Skin epidermis (tissue), 12 donors: ENCODE measurements around the gene NEURL1B.
"Not testable (repeated sequence)": the region's sequence is repeated elsewhere in the genome, so short reads cannot be mapped to it uniquely, and the experiment has no call there.

Experiments
- H3K27ac ChIP-seq, 21 experiments: fragments of 200-600 bp; sonication (generic) in 11 of 21; one replicate each; pipeline ENCODE4 v1.5.0; 2020; ENCODE audit warnings: mild to moderate bottlenecking in 3 of 21, inconsistent platforms in 2 of 21, moderate library complexity in 2 of 21
- H3K4me3 ChIP-seq, 7 experiments: fragments of 200-600 bp; sonication (generic) in 2 of 7; one replicate each; pipeline ENCODE4 v1.5.0; 2020; ENCODE audit warnings: inconsistent platforms in 2 of 7, mild to moderate bottlenecking in 2 of 7, moderate library complexity in 1 of 7

Gene NEURL1B

DNA sequence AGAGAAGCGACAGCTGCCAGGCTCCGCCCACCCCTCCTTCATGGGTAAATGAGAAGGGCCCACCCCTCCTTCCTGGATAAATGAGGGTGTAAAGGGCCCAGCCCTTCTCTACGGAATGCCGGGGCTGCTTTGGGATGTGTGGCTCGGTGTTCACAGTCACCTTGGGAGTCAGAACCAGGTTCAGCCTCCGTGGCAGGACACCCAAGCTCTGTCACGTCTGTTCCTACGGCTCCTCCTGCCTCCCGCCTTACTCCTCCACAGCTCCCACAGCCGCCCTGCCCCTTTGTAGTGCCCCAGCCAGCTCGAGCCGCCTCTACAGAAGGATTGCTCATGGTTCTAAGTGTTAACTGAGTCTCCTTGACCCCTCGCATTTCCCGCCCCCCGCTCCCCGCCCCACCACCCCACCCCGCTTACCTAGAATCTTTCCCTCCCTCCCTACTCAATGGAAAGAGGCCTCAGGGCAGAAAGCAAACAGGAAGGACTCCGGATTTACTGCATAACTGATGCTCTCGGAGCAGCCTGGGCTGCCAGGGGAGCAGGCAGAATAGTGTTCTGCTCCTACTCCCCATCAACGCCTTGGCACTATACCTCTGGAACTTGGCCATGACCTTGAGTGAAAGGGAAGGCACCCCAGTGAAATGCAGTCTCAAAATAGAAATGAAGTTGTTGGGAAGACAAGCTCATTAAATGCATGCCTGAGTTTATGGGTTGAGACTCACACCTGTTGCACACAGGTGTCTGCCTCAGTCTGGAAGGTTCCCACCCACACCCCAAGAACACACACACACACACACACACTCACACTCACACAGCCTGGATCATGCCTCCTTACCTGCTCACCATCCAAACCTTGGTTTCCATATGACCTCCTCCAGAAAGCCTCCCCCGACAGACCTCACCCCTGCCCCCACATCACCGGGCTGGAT is 59.6 kb downstream of the NEURL1B start:
- H3K4me3 ChIP-seq: no peak overlapping the region
- peak overlapping the region in 5 of 21 experiments; percentile 2 to 65 (median 43) for H3K27ac ChIP-seq

DNA sequence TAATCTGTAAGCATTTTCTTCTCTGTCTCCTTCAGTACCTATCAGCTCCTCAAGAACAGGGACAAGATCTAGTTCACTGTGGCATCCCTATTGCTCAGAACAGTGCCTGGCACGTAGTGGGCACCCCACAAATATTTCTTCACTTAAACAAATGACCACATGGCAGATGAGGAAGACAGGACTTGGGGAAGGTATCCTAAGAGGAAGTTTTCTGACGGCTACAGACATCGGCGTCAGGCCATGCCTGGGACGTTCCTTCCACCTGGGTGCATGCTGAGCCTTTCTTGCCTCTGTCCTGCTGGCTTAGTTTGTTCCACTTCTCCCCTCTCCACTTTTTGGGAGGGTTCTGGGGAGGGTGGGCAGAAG is 60.2 kb downstream of the NEURL1B start:
- H3K27ac ChIP-seq: no peak overlapping the region
- no peak overlapping the region for H3K4me3 ChIP-seq

GRCh38 chr5:172703952-172704351 is 62.9 kb downstream of the NEURL1B start:
- Histone ChIP-seq H3K27ac (no peak overlapping the region), H3K4me3 (no peak overlapping the region)

DNA sequence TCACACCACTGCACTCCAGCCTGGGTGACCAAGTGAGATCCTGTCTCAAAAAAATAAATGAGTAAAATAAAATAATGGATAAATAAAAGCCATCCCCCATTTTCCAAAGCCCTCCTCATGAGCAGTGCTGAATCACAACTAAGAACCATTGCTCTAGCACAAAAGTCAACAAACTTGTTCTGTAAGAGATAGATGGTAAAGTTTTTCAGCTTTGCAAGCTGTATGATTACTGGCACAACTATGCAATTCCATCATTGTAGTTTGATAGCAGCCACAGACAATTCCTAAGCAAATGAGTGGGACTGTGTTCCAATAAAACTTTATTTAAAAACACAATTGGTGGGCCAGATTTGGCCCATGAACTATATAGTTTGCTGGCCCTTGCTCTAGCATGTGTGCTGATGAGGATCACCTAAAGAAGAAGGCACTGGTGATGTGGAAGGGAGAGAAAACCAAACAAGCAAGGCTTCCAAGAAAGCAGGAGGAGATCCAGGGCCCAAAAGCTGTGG is 64.6 kb downstream of the NEURL1B start:
- Histone ChIP-seq H3K4me3 (no peak overlapping the region), H3K27ac (no peak overlapping the region)

DNA sequence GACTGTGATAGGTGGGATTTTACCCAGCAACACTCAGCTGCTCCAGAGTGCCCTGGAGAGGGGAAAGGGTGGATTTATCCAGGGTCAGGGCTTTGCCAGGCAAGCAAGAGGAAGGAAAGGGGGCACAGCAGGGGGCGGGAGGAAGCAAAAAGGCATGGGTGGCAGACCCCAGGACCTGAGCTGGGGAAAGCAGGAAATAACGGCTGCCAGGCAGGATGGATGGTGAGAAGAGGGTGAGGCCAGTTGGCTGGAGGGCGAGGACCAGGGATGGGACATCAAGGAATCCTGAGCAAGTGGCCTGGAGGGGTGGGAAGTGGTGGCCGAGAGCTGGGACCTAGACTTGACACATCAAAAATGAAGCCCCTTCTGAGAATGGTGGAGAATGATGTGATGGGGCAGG is 65.7 kb downstream of the NEURL1B start:
- no peak overlapping the region for H3K4me3 ChIP-seq
- no peak overlapping the region for H3K27ac ChIP-seq

DNA sequence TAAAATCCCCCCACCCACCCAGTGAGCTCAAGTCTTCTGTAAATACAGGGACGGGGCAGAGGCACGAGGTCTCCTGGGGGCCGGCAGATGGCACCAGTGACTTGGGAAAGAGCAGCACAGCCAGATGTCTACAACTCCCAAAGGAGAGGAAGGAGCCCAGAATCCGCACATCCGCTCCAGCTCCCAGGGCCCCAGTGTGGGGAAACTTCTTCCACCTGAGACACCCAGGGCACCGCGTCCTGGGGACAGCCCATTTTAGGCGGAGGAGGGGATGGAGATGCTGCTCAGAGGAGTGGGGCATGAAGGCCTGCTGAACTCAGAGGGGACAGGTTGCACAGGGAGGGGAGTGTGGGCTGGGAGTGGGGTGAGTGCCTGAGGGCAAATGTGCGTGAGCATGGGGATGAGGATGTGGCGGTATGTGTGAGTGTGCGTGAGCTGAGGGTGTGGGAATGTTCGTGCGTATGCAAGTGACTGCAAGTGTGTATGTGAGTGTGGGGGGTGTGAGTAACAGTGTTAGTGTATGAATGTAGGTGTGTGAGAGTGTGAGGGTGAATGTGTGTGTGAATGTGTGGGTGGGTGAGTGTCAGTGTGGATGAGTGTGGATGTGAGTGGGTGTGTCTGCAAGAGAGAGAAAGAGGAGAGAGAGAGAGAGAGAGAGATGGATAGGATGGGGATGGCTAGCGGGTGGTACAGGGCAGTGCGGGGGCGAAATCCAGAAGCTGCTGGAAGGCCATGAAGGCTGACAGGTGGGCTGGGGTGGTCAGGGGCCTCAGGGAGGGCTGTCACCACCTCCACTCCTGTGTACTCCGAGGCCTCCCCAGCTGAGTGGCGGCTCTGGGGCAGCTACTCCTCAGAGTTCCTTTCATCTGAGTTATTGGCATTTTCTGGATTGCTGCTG is 66.5 kb downstream of the NEURL1B start:
- Histone ChIP-seq H3K27ac (no peak overlapping the region), H3K4me3 (no peak overlapping the region)

- Histone ChIP-seq H3K27ac (no peak overlapping the region), H3K4me3 (no peak overlapping the region)
Observed at GRCh38 chr5:172708183-172708505, 67.1 kb downstream of the NEURL1B start.

GRCh38 chr5:172710676-172711075 is 69.6 kb downstream of the NEURL1B start:
- H3K27ac ChIP-seq: no peak overlapping the region
- no peak overlapping the region for H3K4me3 ChIP-seq

GRCh38 chr5:172711321-172711861 is 70.3 kb downstream of the NEURL1B start:
- H3K27ac ChIP-seq, H3K4me3 ChIP-seq: not testable (repeated sequence)

- H3K27ac ChIP-seq: no peak overlapping the region
- no peak overlapping the region for H3K4me3 ChIP-seq
Observed at GRCh38 chr5:172712610-172713009, 71.5 kb downstream of the NEURL1B start.

GRCh38 chr5:172713113-172713808 is 72.2 kb downstream of the NEURL1B start:
- H3K4me3 ChIP-seq: no peak overlapping the region
- H3K27ac ChIP-seq: peak overlapping the region in 4 of 21 experiments; percentile 3 to 42 (median 14)

DNA sequence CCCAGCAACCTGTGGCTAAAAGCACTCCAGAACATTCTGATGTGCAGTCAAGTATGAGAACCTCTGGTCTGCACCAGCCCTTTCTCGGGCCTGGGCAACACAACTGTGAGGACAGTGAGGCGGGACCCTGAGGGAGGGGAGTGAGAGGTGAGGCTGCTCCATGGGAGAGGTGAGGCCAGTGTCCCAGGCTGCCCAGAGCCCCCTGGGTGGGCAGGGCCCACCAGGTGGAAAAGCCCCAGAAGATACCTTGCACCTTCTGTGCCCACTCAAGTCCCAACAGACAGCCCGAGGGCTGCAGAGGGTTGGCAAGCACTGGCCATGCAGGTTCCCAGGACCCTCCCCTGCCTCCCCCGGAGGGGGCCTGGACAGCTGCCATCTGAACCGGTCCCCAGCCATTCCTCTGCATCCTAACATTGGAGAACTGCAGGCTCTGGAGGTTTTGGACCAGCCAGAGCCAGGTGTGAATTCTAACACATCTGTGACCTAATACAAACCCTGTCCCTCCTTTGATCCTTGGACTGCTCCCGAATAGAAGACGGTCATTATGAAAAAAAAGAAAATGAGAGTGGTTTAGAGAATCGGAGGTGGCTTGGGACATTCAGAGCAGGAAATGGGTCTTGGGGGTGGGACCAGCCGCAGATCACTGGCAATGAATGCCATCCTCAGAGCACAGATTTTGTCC is 72.9 kb downstream of the NEURL1B start:
- no peak overlapping the region for H3K4me3 ChIP-seq
- H3K27ac ChIP-seq: peak overlapping the region in 8 of 21 experiments; percentile 13 to 81 (median 71)

GRCh38 chr5:172714491-172715420 is 73.7 kb downstream of the NEURL1B start:
- Histone ChIP-seq H3K27ac (peak overlapping the region in 17 of 21 experiments; percentile 12 to 81 (median 56)), H3K4me3 (no peak overlapping the region)

- Histone ChIP-seq H3K4me3 (no peak overlapping the region), H3K27ac (peak overlapping the region in 18 of 21 experiments; percentile 12 to 81 (median 53))
Observed at GRCh38 chr5:172715421-172715780, 74.3 kb downstream of the NEURL1B start.

DNA sequence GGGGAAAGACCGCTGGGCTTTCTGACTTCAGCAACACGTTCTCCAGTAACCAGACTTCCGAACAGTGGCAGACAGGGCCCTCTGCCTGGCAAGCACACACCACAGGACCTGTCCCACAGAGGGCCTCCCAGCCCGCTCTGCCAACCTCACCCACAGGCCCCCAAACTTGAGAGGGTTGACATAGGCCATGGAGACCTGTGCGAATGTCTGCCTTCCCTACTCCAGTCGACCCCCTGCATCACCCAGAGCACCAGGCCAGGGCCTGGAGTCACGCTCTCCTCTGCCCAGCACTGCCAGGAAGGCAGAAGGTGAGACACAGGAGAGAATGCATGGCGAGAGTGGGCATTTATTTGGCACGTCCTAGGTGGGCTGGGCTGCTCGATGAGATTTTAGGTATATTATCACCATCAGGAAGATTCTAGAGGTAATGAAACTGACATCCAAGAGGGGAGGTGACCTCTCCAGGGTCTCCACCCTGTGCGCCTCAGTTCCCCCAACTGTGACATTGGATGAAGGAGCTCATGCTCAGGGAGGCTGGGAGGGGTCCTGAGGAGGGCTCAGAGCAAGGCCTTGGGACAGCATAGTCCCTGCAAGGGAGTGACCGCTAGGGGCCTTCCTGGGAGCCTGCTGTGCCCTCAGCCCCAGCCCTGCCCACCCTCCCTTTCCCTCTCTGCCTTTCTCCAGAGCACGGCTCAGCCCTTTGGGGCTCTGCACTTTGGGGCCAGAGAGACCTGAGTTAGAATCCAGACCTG is 75.0 kb downstream of the NEURL1B start:
- Histone ChIP-seq H3K4me3 (no peak overlapping the region), H3K27ac (peak overlapping the region in 14 of 21 experiments; percentile 12 to 81 (median 57))

- Histone ChIP-seq H3K4me3 (no peak overlapping the region), H3K27ac (peak overlapping the region in 13 of 21 experiments; percentile 8 to 81 (median 43))
Observed at GRCh38 chr5:172716796-172717313, 75.8 kb downstream of the NEURL1B start.
